ENCODE results near the gene IL3RA.

Gene IL3RA

GRCh38 chrX:1419545-1420355, 83.2 kb downstream of the IL3RA start:
- no peaks in the 10 kb centered on the region for H3K9me2 ChIP-seq (replicated peaks; ENCODE audit: control insufficient read depth, low read length)
- peaks cover 56% of the 10 kb centered on the region for H3K36me3 ChIP-seq (ENCODE audit: control insufficient read depth, low read length)

DNA sequence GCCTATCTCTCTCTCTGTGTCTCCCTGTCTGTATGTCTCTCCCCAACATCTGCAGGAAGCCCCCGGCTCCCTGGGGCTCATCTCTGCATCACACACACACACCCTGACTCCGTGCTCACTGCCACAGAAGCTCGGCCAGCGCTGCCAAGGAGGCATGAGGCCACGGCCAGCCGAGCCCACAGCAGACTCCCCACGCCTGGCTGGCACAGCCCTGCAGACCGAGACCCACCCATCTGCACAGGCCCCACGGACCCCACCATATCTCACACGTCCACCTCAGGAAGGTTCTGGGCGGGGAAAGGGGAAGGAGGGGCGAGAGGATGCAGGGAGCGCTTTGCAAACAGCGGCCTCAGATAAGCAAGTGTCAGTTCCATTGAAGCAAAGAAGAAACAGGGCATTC, 83.8 kb downstream of the IL3RA start:
- H4K20me1 ChIP-seq (ENCODE audit: control insufficient read depth, insufficient read depth, low read depth, low read length), result no peaks in the 10 kb centered on the region
- H3K9me2 ChIP-seq (replicated peaks; ENCODE audit: control insufficient read depth, low read length), result no peaks in the 10 kb centered on the region
- no peaks in the 10 kb centered on the region for H3K4me1 ChIP-seq (ENCODE audit: control insufficient read depth, low read length)
- no peak overlapping the region for H3K4me3 ChIP-seq (ENCODE audit: low read length)
- no peaks in the 10 kb centered on the region for H3K9me3 ChIP-seq (ENCODE audit: control insufficient read depth, insufficient read depth, low read length)
- H3K27me3 ChIP-seq (ENCODE audit: control insufficient read depth, low read length), result no peaks in the 10 kb centered on the region
- H3K79me2 ChIP-seq (ENCODE audit: control insufficient read depth, low read length), result no peaks in the 10 kb centered on the region
- H3K27ac ChIP-seq (ENCODE audit: low read depth, low read length), result no peak overlapping the region
- H3K36me3 ChIP-seq (ENCODE audit: control insufficient read depth, low read length), result peaks cover 59% of the 10 kb centered on the region
- TF ChIP-seq EZH2phosphoT487 (IDR thresholded peaks at IDR 0.05; ENCODE audit: borderline replicate concordance, low read length), result no peak
- TF ChIP-seq, protein P1, sequence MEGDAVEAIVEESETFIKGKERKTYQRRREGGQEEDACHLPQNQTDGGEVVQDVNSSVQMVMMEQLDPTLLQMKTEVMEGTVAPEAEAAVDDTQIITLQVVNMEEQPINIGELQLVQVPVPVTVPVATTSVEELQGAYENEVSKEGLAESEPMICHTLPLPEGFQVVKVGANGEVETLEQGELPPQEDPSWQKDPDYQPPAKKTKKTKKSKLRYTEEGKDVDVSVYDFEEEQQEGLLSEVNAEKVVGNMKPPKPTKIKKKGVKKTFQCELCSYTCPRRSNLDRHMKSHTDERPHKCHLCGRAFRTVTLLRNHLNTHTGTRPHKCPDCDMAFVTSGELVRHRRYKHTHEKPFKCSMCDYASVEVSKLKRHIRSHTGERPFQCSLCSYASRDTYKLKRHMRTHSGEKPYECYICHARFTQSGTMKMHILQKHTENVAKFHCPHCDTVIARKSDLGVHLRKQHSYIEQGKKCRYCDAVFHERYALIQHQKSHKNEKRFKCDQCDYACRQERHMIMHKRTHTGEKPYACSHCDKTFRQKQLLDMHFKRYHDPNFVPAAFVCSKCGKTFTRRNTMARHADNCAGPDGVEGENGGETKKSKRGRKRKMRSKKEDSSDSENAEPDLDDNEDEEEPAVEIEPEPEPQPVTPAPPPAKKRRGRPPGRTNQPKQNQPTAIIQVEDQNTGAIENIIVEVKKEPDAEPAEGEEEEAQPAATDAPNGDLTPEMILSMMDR (IDR thresholded peaks at IDR 0.05; ENCODE audit: low read depth, low read length, poor library complexity, severe bottlenecking), result no peak
- no peak overlapping the region for H3K4me2 ChIP-seq (ENCODE audit: low read length)
- H3F3A ChIP-seq (ENCODE audit: control insufficient read depth, insufficient read depth), result peaks cover 8% of the 10 kb centered on the region

More at GRCh38 chrX:1419545-1420355, 83.2 kb downstream of the IL3RA start:
- Histone ChIP-seq H4K20me1 (ENCODE audit: control insufficient read depth, insufficient read depth, low read depth, low read length) (no peaks in the 10 kb centered on the region), H3K27ac (ENCODE audit: low read depth, low read length) (no peak overlapping the region), H3F3A (ENCODE audit: control insufficient read depth, insufficient read depth) (peaks cover 8% of the 10 kb centered on the region), H3K4me2 (ENCODE audit: low read length) (no peak overlapping the region), H3K79me2 (ENCODE audit: control insufficient read depth, low read length) (no peaks in the 10 kb centered on the region), H3K4me3 (ENCODE audit: low read length) (no peak overlapping the region), H3K4me1 (ENCODE audit: control insufficient read depth, low read length) (no peaks in the 10 kb centered on the region), H3K27me3 (ENCODE audit: control insufficient read depth, low read length) (no peaks in the 10 kb centered on the region), H3K9me3 (ENCODE audit: control insufficient read depth, insufficient read depth, low read length) (no peaks in the 10 kb centered on the region)
- TF ChIP-seq EZH2phosphoT487 (IDR thresholded peaks at IDR 0.05; ENCODE audit: borderline replicate concordance, low read length), result no peak
- TF ChIP-seq, protein P1 (IDR thresholded peaks at IDR 0.05; ENCODE audit: low read depth, low read length, poor library complexity, severe bottlenecking), result no peak

- no peak for TF ChIP-seq EZH2phosphoT487 (IDR thresholded peaks at IDR 0.05; ENCODE audit: borderline replicate concordance, low read length)
- TF ChIP-seq, protein P1 (IDR thresholded peaks at IDR 0.05; ENCODE audit: low read depth, low read length, poor library complexity, severe bottlenecking), result no peak
Measured at GRCh38 chrX:1421433-1422134, 85.0 kb downstream of the IL3RA start.

More at GRCh38 chrX:1421433-1422134, 85.0 kb downstream of the IL3RA start:
- Histone ChIP-seq H3K4me1 (ENCODE audit: control insufficient read depth, low read length) (no peaks in the 10 kb centered on the region), H3K4me2 (ENCODE audit: low read length) (no peak overlapping the region), H3F3A (ENCODE audit: control insufficient read depth, insufficient read depth) (peaks cover 8% of the 10 kb centered on the region), H4K20me1 (ENCODE audit: control insufficient read depth, insufficient read depth, low read depth, low read length) (no peaks in the 10 kb centered on the region), H3K9me3 (ENCODE audit: control insufficient read depth, insufficient read depth, low read length) (no peaks in the 10 kb centered on the region), H3K36me3 (ENCODE audit: control insufficient read depth, low read length) (peaks cover 54% of the 10 kb centered on the region), H3K79me2 (ENCODE audit: control insufficient read depth, low read length) (no peaks in the 10 kb centered on the region), H3K9me2 (replicated peaks; ENCODE audit: control insufficient read depth, low read length) (no peaks in the 10 kb centered on the region), H3K27me3 (ENCODE audit: control insufficient read depth, low read length) (no peaks in the 10 kb centered on the region), H3K4me3 (ENCODE audit: low read length) (no peak overlapping the region), H3K27ac (ENCODE audit: low read depth, low read length) (no peak overlapping the region)
